SK-N-SH (cell line): ENCODE measurements around the gene SSNA1. TPM values are rescaled to one million over a fixed set of nuclear protein-coding genes. Genes with fewer than 3 reads are reported as not detected.

Experiments
- CTCF ChIA-PET: fragments of 300-600, 350-600 bp; formaldehyde crosslinking; extraction: SDS; loops from one replicate; lab custom pipeline; 2021; lab: Yijun Ruan, JAX
- POLR2A ChIA-PET: fragments of 350-600 bp; sonication (Branson Sonifier 250); formaldehyde crosslinking; extraction: SDS; loops from one replicate; lab custom pipeline; 2020; ENCODE audit warnings: antibody characterized with exemption, inconsistent platforms; lab: Yijun Ruan, JAX
- DNase-seq: peaks from one replicate; pipeline ENCODE4 v3.0.0; 2012
- H2AFZ ChIP-seq: fragments of 200-600 bp; sonication (generic); 2 replicates; pipeline ENCODE4 v1.8.1; 2016; ENCODE audit warnings: antibody characterized with exemption, mild to moderate bottlenecking, low read depth
- H3F3A ChIP-seq: fragments of 200-600 bp; sonication (generic); replicated peaks from 2 replicates; pipeline ENCODE3; 2016; ENCODE audit warnings: antibody characterized with exemption, mild to moderate bottlenecking; ENCODE audit not compliant: insufficient read depth
- H3K27ac ChIP-seq, 2 experiments: fragments of 200-500 bp in 1 of 2; fragments of 200-600 bp in 1 of 2; sonication (Bioruptor generic) in 1 of 2; sonication (generic), shearing (Covaris generic) in 1 of 2; 2 replicates each; pipeline versions ENCODE4 v1.5.1 to v1.6.1; 2014 to 2016; ENCODE audit warnings: low read depth in 2 of 2, inconsistent platforms in 1 of 2, low read length in 1 of 2, mild to moderate bottlenecking in 1 of 2, mixed read lengths in 1 of 2
- H3K27me3 ChIP-seq: fragments of 200-600 bp; sonication (generic), shearing (Covaris generic); 2 replicates; pipeline ENCODE4 v1.6.1; 2016; ENCODE audit warnings: mixed run types; ENCODE audit not compliant: insufficient read depth
- H3K36me3 ChIP-seq, 2 experiments: fragments of 200-500 bp in 1 of 2; fragments of 200-600 bp in 1 of 2; sonication (Bioruptor generic) in 1 of 2; sonication (generic) in 1 of 2; replicated peaks in 1 of 2; 2 replicates each; pipeline versions ENCODE3 to v1.5.1; 2014 to 2016; ENCODE audit warnings: low read length in 1 of 2, mild to moderate bottlenecking in 1 of 2; ENCODE audit not compliant: insufficient read depth in 2 of 2, control insufficient read depth in 1 of 2
- H3K4me1 ChIP-seq, 2 experiments: fragments of 200-500 bp in 1 of 2; fragments of 200-600 bp in 1 of 2; sonication (Bioruptor generic) in 1 of 2; sonication (generic), shearing (Covaris generic) in 1 of 2; 2 replicates each; pipeline versions ENCODE4 v1.5.1 to v1.6.1; 2014 to 2016; ENCODE audit warnings: low read depth in 1 of 2, low read length in 1 of 2, mixed run types in 1 of 2; ENCODE audit not compliant: insufficient read depth in 2 of 2, control insufficient read depth in 1 of 2
- H3K4me2 ChIP-seq: fragments of 200-600 bp; sonication (generic), shearing (Covaris generic); 2 replicates; pipeline ENCODE4 v1.6.1; 2017; ENCODE audit warnings: mixed run types
- H3K4me3 ChIP-seq, 2 experiments: fragments of 200-500 bp in 1 of 2; fragments of 200-600 bp in 1 of 2; sonication (Bioruptor generic) in 1 of 2; sonication (generic), shearing (Covaris generic) in 1 of 2; 2 replicates each; pipeline versions ENCODE4 v1.5.1 to v1.8.1; 2014 to 2016; ENCODE audit warnings: low read depth in 2 of 2, inconsistent platforms in 1 of 2, low read length in 1 of 2, mild to moderate bottlenecking in 1 of 2, mixed read lengths in 1 of 2, moderate library complexity in 1 of 2
- H3K79me2 ChIP-seq: fragments of 200-600 bp; sonication (generic); 2 replicates; pipeline ENCODE4 v1.8.1; 2017; ENCODE audit warnings: mild to moderate bottlenecking; ENCODE audit not compliant: insufficient read depth
- H3K9ac ChIP-seq: fragments of 200-600 bp; sonication (generic); 2 replicates; pipeline ENCODE4 v1.6.1; 2017; ENCODE audit warnings: mixed run types
- H3K9me2 ChIP-seq: fragments of 200-600 bp; sonication (generic); 2 replicates; pipeline ENCODE4 v1.6.1; 2017; ENCODE audit warnings: mixed run types
- H3K9me3 ChIP-seq: fragments of 200-600 bp; sonication (generic); 2 replicates; pipeline ENCODE4 v1.6.1; 2017; ENCODE audit warnings: mixed run types, mild to moderate bottlenecking, moderate library complexity
- H4K20me1 ChIP-seq: fragments of 200-600 bp; sonication (generic); 2 replicates; pipeline ENCODE4 v1.6.1; 2017; ENCODE audit warnings: mild to moderate bottlenecking, mixed run types; ENCODE audit not compliant: insufficient read depth
- ELF1 ChIP-seq: IDR thresholded peaks from 2 replicates; pipeline ENCODE4 v1.4.0; 2012
- FOSL2 ChIP-seq: IDR thresholded peaks from 2 replicates; pipeline ENCODE4 v1.4.0; 2012; ENCODE audit warnings: low read depth, mild to moderate bottlenecking, moderate library complexity, borderline replicate concordance
- FOXJ3 ChIP-seq: sonication (generic); formaldehyde crosslinking; IDR thresholded peaks from 2 replicates; pipeline ENCODE4 v1.5.1; 2020; ENCODE audit warnings: mild to moderate bottlenecking, missing genetic modification reagents
- FOXM1 ChIP-seq: IDR thresholded peaks from 2 replicates; pipeline ENCODE4 v1.4.0; 2012; ENCODE audit warnings: low read depth, mild to moderate bottlenecking
- MXI1 ChIP-seq: IDR thresholded peaks from 2 replicates; pipeline ENCODE4 v1.6.1; 2012; ENCODE audit warnings: mild to moderate bottlenecking, low read depth, low read length, improper control_type of control experiment
- NFIC ChIP-seq: IDR thresholded peaks from 2 replicates; pipeline ENCODE4 v1.4.0; 2012; ENCODE audit warnings: borderline replicate concordance
- NRF1 ChIP-seq: IDR thresholded peaks from 2 replicates; pipeline ENCODE4 v1.6.1; 2012; ENCODE audit warnings: low read depth, mild to moderate bottlenecking, low read length
- RAD21 ChIP-seq: IDR thresholded peaks from 2 replicates; pipeline ENCODE4 v1.6.1; 2012; ENCODE audit warnings: mild to moderate bottlenecking, low read length
- RFX5 ChIP-seq: IDR thresholded peaks from 2 replicates; pipeline ENCODE4 v1.6.1; 2012; ENCODE audit warnings: mild to moderate bottlenecking, improper control_type of control experiment, low read length
- RXRA ChIP-seq: IDR thresholded peaks from 2 replicates; pipeline ENCODE4 v1.4.0; 2012; ENCODE audit warnings: low read depth, mild to moderate bottlenecking, borderline replicate concordance
- SMC3 ChIP-seq: IDR thresholded peaks from 2 replicates; pipeline ENCODE4 v1.6.1; 2012; ENCODE audit warnings: low read depth, low read length, improper control_type of control experiment
- TCF12 ChIP-seq: IDR thresholded peaks from 2 replicates; pipeline ENCODE4 v1.4.0; 2012
- YY1 ChIP-seq: IDR thresholded peaks from 2 replicates; pipeline ENCODE4 v1.4.0; 2012; ENCODE audit warnings: low read depth, mild to moderate bottlenecking
- WGBS: methylation state at CpG from one replicate; pipeline ENCODE4 v1.1.6; 2017; ENCODE audit warnings: low lambda C conversion rate; 5-methylcytosine and 5-hydroxymethylcytosine counted together
- polyA plus RNA-seq, 3 experiments: library from polyadenylated mRNA; depleted of rRNA; stranded (reverse); fragments of >200 nt; gene quantifications; 2 replicates each; pipeline ENCODE4 v1.2.3, GENCODE V29; 2012
- TF ChIP-seq, protein P1 (sequence below): fragments of 200-600 bp; sonication (generic); IDR thresholded peaks from 2 replicates; pipeline ENCODE4 v1.6.1; 2017; ENCODE audit warnings: antibody characterized with exemption, mild to moderate bottlenecking, moderate library complexity
- TF ChIP-seq, protein P2 (sequence below): IDR thresholded peaks from 2 replicates; pipeline ENCODE4 v1.6.1; 2012; ENCODE audit warnings: mild to moderate bottlenecking, low read depth, low read length, moderate library complexity
- TF ChIP-seq, protein P3 (sequence below): fragments of 150-350 bp; IDR thresholded peaks from 2 replicates; pipeline ENCODE4 v1.6.1; 2017; ENCODE audit warnings: antibody characterized with exemption, low read length, low read depth, borderline replicate concordance

The SSNA1 gene
- polyA plus RNA-seq, 1 of the 3 experiments (the other 2 are of a cell fraction): 124 TPM

DNA sequence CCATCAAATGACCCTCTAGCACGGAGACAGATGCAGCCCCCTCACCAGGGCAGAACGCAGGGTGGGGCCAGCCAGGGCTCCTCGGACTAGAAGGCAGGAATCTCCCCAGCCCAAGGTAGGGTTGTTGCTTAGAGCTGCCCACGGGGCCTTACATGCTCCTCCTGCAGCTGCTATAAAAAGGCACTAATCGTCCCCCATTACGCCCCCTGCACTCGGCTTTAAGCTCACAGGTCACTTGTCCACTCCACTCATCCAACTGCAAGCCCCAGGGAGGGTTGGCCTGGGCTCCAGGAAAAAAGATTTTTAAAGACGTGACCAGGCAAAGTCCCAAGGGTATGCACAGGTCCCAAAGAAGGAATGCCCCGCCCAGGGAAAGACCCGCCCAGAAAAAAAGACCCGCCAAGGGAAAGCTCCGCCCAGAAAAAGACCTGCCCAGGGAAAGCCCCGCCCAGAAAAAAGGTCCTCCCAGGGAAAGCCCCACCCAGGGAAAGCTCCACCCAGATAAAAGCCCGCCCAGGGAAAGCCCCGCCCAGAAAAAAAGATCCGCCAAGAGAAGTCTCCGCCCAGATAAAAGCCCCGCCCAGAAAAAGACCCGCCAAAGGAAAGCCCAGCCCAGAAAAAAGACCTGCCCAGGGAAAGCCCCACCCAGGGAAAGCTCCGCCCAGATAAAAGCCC is 38.4 kb upstream of the SSNA1 start:
- DNase-seq: no peak
- Histone ChIP-seq H3K79me2 (no peaks in the 10 kb centered on the region), H3K4me3 (no peak overlapping the region), H3K36me3 (no peaks in the 10 kb centered on the region), H3K9ac (no peak overlapping the region), H3F3A (no peaks in the 10 kb centered on the region), H3K4me1 (no peaks in the 10 kb centered on the region), H3K27me3 (no peaks in the 10 kb centered on the region), H3K4me2 (no peak overlapping the region), H3K27ac (no peak overlapping the region), H2AFZ (no peak overlapping the region), H4K20me1 (no peaks in the 10 kb centered on the region), H3K9me2 (no peaks in the 10 kb centered on the region), H3K9me3 (no peaks in the 10 kb centered on the region)
- 77% methylated on average over 17 of the region's 20 CpGs for WGBS
- ChIA-PET CTCF (interaction anchor here (0.6 to 2.0 kb wide), 3 partner anchors 26 to 410 kb away, joined by 3 to 7 read pairs (median 4); no protein-coding TSS in a partner anchor), POLR2A (interaction anchor here (1.7 kb wide), 1 partner anchor 11 kb away, joined by 6 read pairs; the partner anchor contains the start of gene GRIN1)
- no peak for TF ChIP-seq RFX5
- no peak for TF ChIP-seq NRF1
- TF ChIP-seq NFIC: no peak
- TF ChIP-seq, protein P1, sequence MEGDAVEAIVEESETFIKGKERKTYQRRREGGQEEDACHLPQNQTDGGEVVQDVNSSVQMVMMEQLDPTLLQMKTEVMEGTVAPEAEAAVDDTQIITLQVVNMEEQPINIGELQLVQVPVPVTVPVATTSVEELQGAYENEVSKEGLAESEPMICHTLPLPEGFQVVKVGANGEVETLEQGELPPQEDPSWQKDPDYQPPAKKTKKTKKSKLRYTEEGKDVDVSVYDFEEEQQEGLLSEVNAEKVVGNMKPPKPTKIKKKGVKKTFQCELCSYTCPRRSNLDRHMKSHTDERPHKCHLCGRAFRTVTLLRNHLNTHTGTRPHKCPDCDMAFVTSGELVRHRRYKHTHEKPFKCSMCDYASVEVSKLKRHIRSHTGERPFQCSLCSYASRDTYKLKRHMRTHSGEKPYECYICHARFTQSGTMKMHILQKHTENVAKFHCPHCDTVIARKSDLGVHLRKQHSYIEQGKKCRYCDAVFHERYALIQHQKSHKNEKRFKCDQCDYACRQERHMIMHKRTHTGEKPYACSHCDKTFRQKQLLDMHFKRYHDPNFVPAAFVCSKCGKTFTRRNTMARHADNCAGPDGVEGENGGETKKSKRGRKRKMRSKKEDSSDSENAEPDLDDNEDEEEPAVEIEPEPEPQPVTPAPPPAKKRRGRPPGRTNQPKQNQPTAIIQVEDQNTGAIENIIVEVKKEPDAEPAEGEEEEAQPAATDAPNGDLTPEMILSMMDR: no peak
- TF ChIP-seq MXI1: no peak

DNA sequence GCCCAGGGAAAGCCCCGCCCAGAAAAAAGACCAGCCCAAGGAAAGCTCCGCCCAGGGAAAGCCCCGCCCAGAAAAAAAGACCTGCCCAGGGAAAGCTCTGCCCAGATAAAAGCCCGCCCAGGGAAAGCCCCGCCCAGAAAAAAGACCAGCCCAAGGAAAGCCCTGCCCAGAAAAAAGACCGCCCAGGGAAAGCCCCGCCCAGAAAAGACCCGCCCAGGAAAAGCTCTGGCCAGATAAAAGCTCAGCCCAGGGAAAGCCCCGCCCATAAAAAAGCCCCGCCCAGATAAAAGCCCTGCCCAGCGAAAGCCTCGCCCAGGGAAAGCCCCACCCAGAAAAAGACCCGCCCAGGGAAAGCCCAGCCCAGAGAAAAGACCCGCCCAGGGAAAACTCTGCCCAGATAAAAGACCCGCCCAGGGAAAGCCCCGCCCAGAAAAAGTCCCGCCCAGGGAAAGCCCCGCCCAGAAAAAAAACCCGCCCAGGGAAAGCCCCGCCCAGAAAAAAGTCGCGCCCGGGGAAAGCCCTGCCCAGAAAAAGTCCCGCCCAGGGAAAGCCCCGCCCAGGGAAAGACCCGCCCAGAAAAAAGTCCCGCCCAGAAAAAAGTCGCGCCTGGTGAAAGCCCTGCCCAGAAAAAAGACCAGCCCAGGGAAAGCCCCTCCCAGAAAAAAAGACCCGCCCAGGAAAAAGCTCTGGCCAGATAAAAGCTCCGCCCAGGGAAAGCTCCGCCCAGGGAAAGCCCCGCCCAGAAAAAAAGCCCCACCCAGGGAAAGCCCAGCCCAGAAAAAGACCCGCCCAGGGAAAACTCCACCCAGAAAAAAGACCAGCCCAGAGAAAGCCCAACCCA is 37.6 kb upstream of the SSNA1 start:
- no peak overlapping the region for H3K4me2 ChIP-seq
- no peaks in the 10 kb centered on the region for H3K79me2 ChIP-seq
- H3K9me2 ChIP-seq: no peaks in the 10 kb centered on the region
- H3F3A ChIP-seq: no peaks in the 10 kb centered on the region
- H3K36me3 ChIP-seq: no peaks in the 10 kb centered on the region
- 58% methylated on average over 34 of the region's 34 CpGs for WGBS
- no peaks in the 10 kb centered on the region for H3K9me3 ChIP-seq
- H3K27me3 ChIP-seq: no peaks in the 10 kb centered on the region
- H3K9ac ChIP-seq: no peak overlapping the region
- ChIA-PET CTCF (interaction anchor here (1.6 to 2.0 kb wide), 2 partner anchors 25 to 86 kb away, joined by 4 to 7 read pairs; no protein-coding TSS in a partner anchor), POLR2A (interaction anchor here (1.7 kb wide), 1 partner anchor 12 kb away, joined by 6 read pairs; the partner anchor contains the start of gene GRIN1)
- no peak overlapping the region for H3K27ac ChIP-seq
- no peaks in the 10 kb centered on the region for H3K4me1 ChIP-seq
- no peak overlapping the region for H3K4me3 ChIP-seq
- peak; percentile 83 for DNase-seq
- no peaks in the 10 kb centered on the region for H4K20me1 ChIP-seq
- no peak overlapping the region for H2AFZ ChIP-seq
- TF ChIP-seq, protein P2, sequence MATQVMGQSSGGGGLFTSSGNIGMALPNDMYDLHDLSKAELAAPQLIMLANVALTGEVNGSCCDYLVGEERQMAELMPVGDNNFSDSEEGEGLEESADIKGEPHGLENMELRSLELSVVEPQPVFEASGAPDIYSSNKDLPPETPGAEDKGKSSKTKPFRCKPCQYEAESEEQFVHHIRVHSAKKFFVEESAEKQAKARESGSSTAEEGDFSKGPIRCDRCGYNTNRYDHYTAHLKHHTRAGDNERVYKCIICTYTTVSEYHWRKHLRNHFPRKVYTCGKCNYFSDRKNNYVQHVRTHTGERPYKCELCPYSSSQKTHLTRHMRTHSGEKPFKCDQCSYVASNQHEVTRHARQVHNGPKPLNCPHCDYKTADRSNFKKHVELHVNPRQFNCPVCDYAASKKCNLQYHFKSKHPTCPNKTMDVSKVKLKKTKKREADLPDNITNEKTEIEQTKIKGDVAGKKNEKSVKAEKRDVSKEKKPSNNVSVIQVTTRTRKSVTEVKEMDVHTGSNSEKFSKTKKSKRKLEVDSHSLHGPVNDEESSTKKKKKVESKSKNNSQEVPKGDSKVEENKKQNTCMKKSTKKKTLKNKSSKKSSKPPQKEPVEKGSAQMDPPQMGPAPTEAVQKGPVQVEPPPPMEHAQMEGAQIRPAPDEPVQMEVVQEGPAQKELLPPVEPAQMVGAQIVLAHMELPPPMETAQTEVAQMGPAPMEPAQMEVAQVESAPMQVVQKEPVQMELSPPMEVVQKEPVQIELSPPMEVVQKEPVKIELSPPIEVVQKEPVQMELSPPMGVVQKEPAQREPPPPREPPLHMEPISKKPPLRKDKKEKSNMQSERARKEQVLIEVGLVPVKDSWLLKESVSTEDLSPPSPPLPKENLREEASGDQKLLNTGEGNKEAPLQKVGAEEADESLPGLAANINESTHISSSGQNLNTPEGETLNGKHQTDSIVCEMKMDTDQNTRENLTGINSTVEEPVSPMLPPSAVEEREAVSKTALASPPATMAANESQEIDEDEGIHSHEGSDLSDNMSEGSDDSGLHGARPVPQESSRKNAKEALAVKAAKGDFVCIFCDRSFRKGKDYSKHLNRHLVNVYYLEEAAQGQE: no peak
- TF ChIP-seq, protein P1: no peak
- TF ChIP-seq FOXM1 (no peak), NRF1 (no peak), NFIC (no peak), FOXJ3 (CRISPR knock-in tag) (no peak), SMC3 (no peak), RXRA (no peak), FOSL2 (no peak), MXI1 (no peak), YY1 (no peak), RAD21 (no peak), ELF1 (no peak), TCF12 (no peak)
- TF ChIP-seq, protein P3, sequence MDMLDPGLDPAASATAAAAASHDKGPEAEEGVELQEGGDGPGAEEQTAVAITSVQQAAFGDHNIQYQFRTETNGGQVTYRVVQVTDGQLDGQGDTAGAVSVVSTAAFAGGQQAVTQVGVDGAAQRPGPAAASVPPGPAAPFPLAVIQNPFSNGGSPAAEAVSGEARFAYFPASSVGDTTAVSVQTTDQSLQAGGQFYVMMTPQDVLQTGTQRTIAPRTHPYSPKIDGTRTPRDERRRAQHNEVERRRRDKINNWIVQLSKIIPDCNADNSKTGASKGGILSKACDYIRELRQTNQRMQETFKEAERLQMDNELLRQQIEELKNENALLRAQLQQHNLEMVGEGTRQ: no peak
